IMR-90 (cell line): ENCODE data around the gene AUTS2. TPM values are rescaled to one million over a fixed set of nuclear protein-coding genes. Genes with fewer than 3 reads are reported as not detected.

Experiments
- ATAC-seq: fragments of 200-7000 bp; cut with Tn5 transposase; 2 replicates; pipeline ENCODE4 v1.9.1; 2020; ENCODE audit warnings: low read depth, mild to moderate bottlenecking, moderate library complexity
- BruUV-seq: library from RNA; stranded (reverse); fragments of 400-500 nt; replicated peaks from 2 replicates; lab custom pipeline; 2021; lab: Mats Ljungman, UMichigan
- CTCF ChIA-PET: fragments of 300-600 bp; formaldehyde crosslinking; extraction: SDS; loops from one replicate; lab custom pipeline; 2021; ENCODE audit warnings: antibody characterized with exemption; lab: Yijun Ruan, JAX
- POLR2A ChIA-PET: fragments of 300-600 bp; sonication (Branson Sonifier 250); formaldehyde crosslinking; loops from one replicate; lab custom pipeline; 2022; ENCODE audit warnings: antibody characterized with exemption; ENCODE audit not compliant: unreplicated experiment; lab: Charles Lee
- DNase-seq: peaks from one replicate; pipeline ENCODE4 v3.0.0; 2013
- H2AFZ ChIP-seq: replicated peaks from 2 replicates; pipeline ENCODE3; 2013; ENCODE audit warnings: low read length, mild to moderate bottlenecking; ENCODE audit not compliant: poor library complexity
- H2AK5ac ChIP-seq: 2 replicates; pipeline ENCODE4 v1.6.1; 2013; ENCODE audit warnings: low read depth, low read length, inconsistent platforms
- H2AK9ac ChIP-seq: replicated peaks from 2 replicates; pipeline ENCODE3; 2013; ENCODE audit warnings: mild to moderate bottlenecking, low read depth, low read length, moderate library complexity; ENCODE audit not compliant: poor library complexity
- H2BK120ac ChIP-seq: 2 replicates; pipeline ENCODE4 v1.6.1; 2013; ENCODE audit warnings: low read depth, low read length, inconsistent platforms
- H2BK15ac ChIP-seq: 3 replicates; pipeline ENCODE4 v1.6.1; 2013; ENCODE audit warnings: low read depth, low read length, inconsistent platforms
- H2BK20ac ChIP-seq: 2 replicates; pipeline ENCODE4 v1.6.1; 2013; ENCODE audit warnings: low read depth, mild to moderate bottlenecking, inconsistent platforms, low read length, moderate library complexity
- H2BK5ac ChIP-seq: 2 replicates; pipeline ENCODE4 v1.6.1; 2013; ENCODE audit warnings: mild to moderate bottlenecking, low read depth, low read length, inconsistent platforms; ENCODE audit not compliant: poor library complexity, severe bottlenecking
- H3K14ac ChIP-seq: replicated peaks from 2 replicates; pipeline ENCODE4 v1.6.1; 2013; ENCODE audit warnings: low read depth, low read length, inconsistent platforms
- H3K18ac ChIP-seq: 2 replicates; pipeline ENCODE4 v1.6.1; 2013; ENCODE audit warnings: low read depth, low read length, control low read depth
- H3K23ac ChIP-seq: 2 replicates; pipeline ENCODE4 v1.6.1; 2013; ENCODE audit warnings: low read depth, low read length, inconsistent platforms
- H3K27ac ChIP-seq: 2 replicates; pipeline ENCODE4 v1.5.1; 2013; ENCODE audit warnings: mild to moderate bottlenecking, control low read depth, low read length; ENCODE audit not compliant: insufficient read depth
- H3K27me3 ChIP-seq: 2 replicates; pipeline ENCODE4 v1.6.1; 2013; ENCODE audit warnings: low read length; ENCODE audit not compliant: control insufficient read depth, insufficient read depth
- H3K36me3 ChIP-seq: 2 replicates; pipeline ENCODE4 v1.6.1; 2013; ENCODE audit warnings: low read length, mixed read lengths; ENCODE audit not compliant: control insufficient read depth, insufficient read depth
- H3K4ac ChIP-seq: 2 replicates; pipeline ENCODE4 v1.6.1; 2013; ENCODE audit warnings: low read depth, low read length, inconsistent platforms
- H3K4me1 ChIP-seq: 2 replicates; pipeline ENCODE4 v1.6.1; 2013; ENCODE audit warnings: low read length, mixed read lengths; ENCODE audit not compliant: control insufficient read depth, insufficient read depth
- H3K4me2 ChIP-seq: 2 replicates; pipeline ENCODE4 v1.6.1; 2013; ENCODE audit warnings: low read depth, mild to moderate bottlenecking, control low read depth, low read length, moderate library complexity
- H3K4me3 ChIP-seq: 2 replicates; pipeline ENCODE4 v1.5.1; 2013; ENCODE audit warnings: low read depth, mild to moderate bottlenecking, control low read depth, low read length, moderate library complexity; ENCODE audit not compliant: insufficient read depth
- H3K56ac ChIP-seq: 2 replicates; pipeline ENCODE4 v1.6.1; 2013; ENCODE audit warnings: low read length, inconsistent platforms; ENCODE audit not compliant: insufficient read depth; ENCODE audit errors: extremely low read depth
- H3K79me1 ChIP-seq, 2 experiments: 2 replicates each; pipeline ENCODE4 v1.6.1; 2013; ENCODE audit warnings: low read length in 2 of 2, inconsistent platforms in 1 of 2, low read depth in 1 of 2
- H3K9ac ChIP-seq: 2 replicates; pipeline ENCODE4 v1.6.1; 2013; ENCODE audit warnings: low read depth, low read length, control low read depth
- H3K9me1 ChIP-seq: 2 replicates; pipeline ENCODE4 v1.6.1; 2013; ENCODE audit warnings: low read length, inconsistent platforms; ENCODE audit not compliant: insufficient read depth
- H3K9me3 ChIP-seq: 2 replicates; pipeline ENCODE4 v1.6.1; 2013; ENCODE audit warnings: low read length; ENCODE audit not compliant: control insufficient read depth, insufficient read depth
- H4K20me1 ChIP-seq: 2 replicates; pipeline ENCODE4 v1.6.1; 2013; ENCODE audit warnings: low read length, inconsistent platforms; ENCODE audit not compliant: insufficient read depth
- H4K5ac ChIP-seq: 2 replicates; pipeline ENCODE4 v1.6.1; 2013; ENCODE audit warnings: mild to moderate bottlenecking, low read depth, low read length, control low read depth
- H4K8ac ChIP-seq, 2 experiments: 2 replicates each; pipeline ENCODE4 v1.6.1; 2013; ENCODE audit warnings: low read depth in 2 of 2, low read length in 2 of 2, control low read depth in 1 of 2, inconsistent platforms in 1 of 2
- H4K91ac ChIP-seq: 2 replicates; pipeline ENCODE4 v1.6.1; 2013; ENCODE audit warnings: low read depth, low read length, inconsistent platforms; ENCODE audit not compliant: insufficient read depth
- BHLHE40 ChIP-seq: fragments of 150-350 bp; IDR thresholded peaks from 2 replicates; pipeline ENCODE4 v1.6.1; 2016; ENCODE audit warnings: mild to moderate bottlenecking, low read depth, low read length
- CEBPB ChIP-seq: IDR thresholded peaks from 2 replicates; pipeline ENCODE4 v1.6.1; 2012; ENCODE audit warnings: low read depth, low read length, improper control_type of control experiment
- CHD1 ChIP-seq: IDR thresholded peaks from 2 replicates; pipeline ENCODE4 v1.6.1; 2012; ENCODE audit warnings: low read depth, low read length, improper control_type of control experiment
- FOS ChIP-seq: fragments of 150-350 bp; IDR thresholded peaks from 2 replicates; pipeline ENCODE4 v1.6.1; 2016; ENCODE audit warnings: low read depth, low read length
- MAFK ChIP-seq: IDR thresholded peaks from 2 replicates; pipeline ENCODE4 v1.6.1; 2012; ENCODE audit warnings: low read depth, low read length, improper control_type of control experiment
- MAZ ChIP-seq: IDR thresholded peaks from 2 replicates; pipeline ENCODE4 v1.6.1; 2012; ENCODE audit warnings: low read depth, mild to moderate bottlenecking, low read length, improper control_type of control experiment, moderate library complexity, borderline replicate concordance
- POLR2A ChIP-seq: IDR thresholded peaks from 2 replicates; pipeline ENCODE4 v1.6.1; 2012; ENCODE audit warnings: mild to moderate bottlenecking, low read depth, low read length
- RCOR1 ChIP-seq: IDR thresholded peaks from 2 replicates; pipeline ENCODE4 v1.6.1; 2012; ENCODE audit warnings: mild to moderate bottlenecking, low read length, improper control_type of control experiment; ENCODE audit not compliant: insufficient replicate concordance
- SMC3 ChIP-seq: fragments of 150-350 bp; IDR thresholded peaks from 2 replicates; pipeline ENCODE4 v1.6.1; 2016; ENCODE audit warnings: low read depth, mild to moderate bottlenecking, antibody characterized with exemption, low read length, moderate library complexity
- WGBS, 2 experiments: methylation state at CpG; one replicate each; pipeline versions ENCODE4 v1.1.5 to v1.1.7; 2013; ENCODE audit warnings: missing lambda C conversion rate in 2 of 2; ENCODE audit not compliant: insufficient read length in 1 of 2; ENCODE audit errors: extremely low coverage in 2 of 2; 5-methylcytosine and 5-hydroxymethylcytosine counted together
- dilution Hi-C: fragments of 300-500 bp; cut with HindIII; formaldehyde crosslinking; loops from one replicate; pipeline ENCODE4 v1.14.3; 2018; ENCODE audit warnings: low sequenced_read_pairs; ENCODE audit not compliant: unreplicated experiment
- in situ Hi-C: fragments of 300-500 bp; cut with MboI; formaldehyde crosslinking; loops from 3 replicates; pipeline ENCODE4 v1.14.3; 2019; ENCODE audit warnings: low sequenced_read_pairs, inconsistent platforms, mixed read lengths
- intact Hi-C: fragments of 100-400 bp; cut with micrococcal nuclease; formaldehyde crosslinking; loops from 2 replicates; pipeline ENCODE4 v1.10.0; 2022
- polyA plus RNA-seq, 3 experiments: library from polyadenylated mRNA; depleted of rRNA; stranded (reverse); fragments of >200 nt; gene quantifications; 2 replicates each; pipeline ENCODE4 v1.2.3, GENCODE V29; 2012; ENCODE audit warnings: low replicate concordance in 1 of 3
- total RNA-seq: library from RNA; depleted of rRNA; stranded (reverse); fragments of >200 nt; gene quantifications from 2 replicates; pipeline ENCODE4 v1.2.3, GENCODE V29; 2012
- TF ChIP-seq, protein P1 (sequence below): conservative IDR thresholded peaks from 2 replicates; pipeline ENCODE4 v1.5.1; 2012; ENCODE audit warnings: mild to moderate bottlenecking, low read depth, low read length, improper control_type of control experiment
- TF ChIP-seq, protein P2 (sequence below): fragments of 150-350 bp; IDR thresholded peaks from 2 replicates; pipeline ENCODE4 v1.6.1; 2016; ENCODE audit warnings: low read depth, mild to moderate bottlenecking, low read length, moderate library complexity, borderline replicate concordance
- TF ChIP-seq, protein P3 (sequence below): fragments of 150-350 bp; IDR thresholded peaks from 2 replicates; pipeline ENCODE4 v1.6.1; 2017; ENCODE audit warnings: mild to moderate bottlenecking, antibody characterized with exemption, low read length, low read depth

Gene AUTS2
- total and polyA plus RNA-seq, 2 of the 4 experiments (the other 2 are of a cell fraction): 0.90 to 3.0 TPM

DNA sequence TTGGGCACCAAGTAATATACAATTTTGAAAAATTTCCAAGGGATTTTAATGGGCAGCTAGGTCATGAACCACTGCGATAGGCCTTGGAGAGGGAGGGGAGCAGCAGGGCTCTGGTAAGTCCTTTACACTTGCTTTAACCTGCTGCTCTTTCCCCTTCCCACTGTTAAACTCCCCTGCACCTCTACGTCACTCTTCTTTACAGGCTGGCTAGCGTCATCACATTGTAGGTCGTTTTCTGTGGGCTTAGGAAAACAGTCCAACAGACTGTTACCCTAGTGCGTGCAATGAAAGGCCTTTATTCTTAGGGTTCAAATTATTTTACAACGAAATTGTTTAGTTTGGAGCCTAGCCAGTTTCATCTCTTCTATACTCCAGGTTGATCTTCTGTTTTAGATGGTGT is 235.7 kb downstream of the AUTS2 start:
- BruUV-seq: no TSS peak
- ChIA-PET POLR2A (no interaction called here), CTCF (no interaction called here)
- TF ChIP-seq RCOR1: no peak
- TF ChIP-seq SMC3: no peak
- TF ChIP-seq, protein P1, sequence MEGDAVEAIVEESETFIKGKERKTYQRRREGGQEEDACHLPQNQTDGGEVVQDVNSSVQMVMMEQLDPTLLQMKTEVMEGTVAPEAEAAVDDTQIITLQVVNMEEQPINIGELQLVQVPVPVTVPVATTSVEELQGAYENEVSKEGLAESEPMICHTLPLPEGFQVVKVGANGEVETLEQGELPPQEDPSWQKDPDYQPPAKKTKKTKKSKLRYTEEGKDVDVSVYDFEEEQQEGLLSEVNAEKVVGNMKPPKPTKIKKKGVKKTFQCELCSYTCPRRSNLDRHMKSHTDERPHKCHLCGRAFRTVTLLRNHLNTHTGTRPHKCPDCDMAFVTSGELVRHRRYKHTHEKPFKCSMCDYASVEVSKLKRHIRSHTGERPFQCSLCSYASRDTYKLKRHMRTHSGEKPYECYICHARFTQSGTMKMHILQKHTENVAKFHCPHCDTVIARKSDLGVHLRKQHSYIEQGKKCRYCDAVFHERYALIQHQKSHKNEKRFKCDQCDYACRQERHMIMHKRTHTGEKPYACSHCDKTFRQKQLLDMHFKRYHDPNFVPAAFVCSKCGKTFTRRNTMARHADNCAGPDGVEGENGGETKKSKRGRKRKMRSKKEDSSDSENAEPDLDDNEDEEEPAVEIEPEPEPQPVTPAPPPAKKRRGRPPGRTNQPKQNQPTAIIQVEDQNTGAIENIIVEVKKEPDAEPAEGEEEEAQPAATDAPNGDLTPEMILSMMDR: no peak
- TF ChIP-seq MAFK: no peak
- TF ChIP-seq, protein P2, sequence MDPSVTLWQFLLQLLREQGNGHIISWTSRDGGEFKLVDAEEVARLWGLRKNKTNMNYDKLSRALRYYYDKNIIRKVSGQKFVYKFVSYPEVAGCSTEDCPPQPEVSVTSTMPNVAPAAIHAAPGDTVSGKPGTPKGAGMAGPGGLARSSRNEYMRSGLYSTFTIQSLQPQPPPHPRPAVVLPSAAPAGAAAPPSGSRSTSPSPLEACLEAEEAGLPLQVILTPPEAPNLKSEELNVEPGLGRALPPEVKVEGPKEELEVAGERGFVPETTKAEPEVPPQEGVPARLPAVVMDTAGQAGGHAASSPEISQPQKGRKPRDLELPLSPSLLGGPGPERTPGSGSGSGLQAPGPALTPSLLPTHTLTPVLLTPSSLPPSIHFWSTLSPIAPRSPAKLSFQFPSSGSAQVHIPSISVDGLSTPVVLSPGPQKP: no peak
- no peak for TF ChIP-seq CHD1
- no peak for TF ChIP-seq FOS
- TF ChIP-seq, protein P3, sequence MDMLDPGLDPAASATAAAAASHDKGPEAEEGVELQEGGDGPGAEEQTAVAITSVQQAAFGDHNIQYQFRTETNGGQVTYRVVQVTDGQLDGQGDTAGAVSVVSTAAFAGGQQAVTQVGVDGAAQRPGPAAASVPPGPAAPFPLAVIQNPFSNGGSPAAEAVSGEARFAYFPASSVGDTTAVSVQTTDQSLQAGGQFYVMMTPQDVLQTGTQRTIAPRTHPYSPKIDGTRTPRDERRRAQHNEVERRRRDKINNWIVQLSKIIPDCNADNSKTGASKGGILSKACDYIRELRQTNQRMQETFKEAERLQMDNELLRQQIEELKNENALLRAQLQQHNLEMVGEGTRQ: no peak
- no peak for TF ChIP-seq CEBPB
- TF ChIP-seq POLR2A: no peak
- no peak for TF ChIP-seq BHLHE40
- TF ChIP-seq MAZ: no peak
- Histone ChIP-seq H3K27ac (no peak overlapping the region), H2AFZ (no peak overlapping the region), H4K91ac (no peak overlapping the region), H3K4ac (no peak overlapping the region), H3K4me1 (no peaks in the 10 kb centered on the region), H2BK20ac (no peak overlapping the region), H3K18ac (no peak overlapping the region), H3K14ac (no peak overlapping the region), H2BK120ac (no peak overlapping the region), H3K4me3 (no peak overlapping the region), H3K36me3 (no peaks in the 10 kb centered on the region), H3K9ac (no peak overlapping the region), H3K27me3 (no peaks in the 10 kb centered on the region), H4K5ac (no peak overlapping the region), H3K56ac (no peak overlapping the region), H3K9me3 (no peaks in the 10 kb centered on the region), H4K8ac (no peak overlapping the region), H3K23ac (no peak overlapping the region), H3K79me1 (no peaks in the 10 kb centered on the region), H3K4me2 (no peak overlapping the region), H2AK5ac (no peak overlapping the region), H2BK5ac (no peak overlapping the region), H4K20me1 (no peaks in the 10 kb centered on the region), H3K9me1 (no peaks in the 10 kb centered on the region), H2BK15ac (no peak overlapping the region), H2AK9ac (no peak overlapping the region)
- intact Hi-C loops: no loop called here
- ATAC-seq (no peak), DNase-seq (no peak)
- no CpG with 5 or more reads among the region's 6 CpGs for WGBS, 2 experiments
- in situ Hi-C loops: no loop called here
- dilution Hi-C loops: no loop called here
